GM12878 (cell line): Measurements from ENCODE around the gene USP14. TPM values are rescaled to one million over a fixed set of nuclear protein-coding genes. Genes with fewer than 3 reads are reported as not detected.

Experiments used
- ATAC-seq: fragments of 200-7000 bp; cut with Tn5 transposase; 3 replicates; pipeline ENCODE4 v1.9.1; 2020; ENCODE audit warnings: mild to moderate bottlenecking, moderate library complexity
- BruUV-seq: library from RNA; stranded (reverse); fragments of 400-500 nt; replicated peaks from 2 replicates; lab custom pipeline; 2021; lab: Mats Ljungman, UMichigan
- CTCF ChIA-PET: fragments of 300-600 bp; sonication (Branson Sonifier 250); formaldehyde crosslinking; extraction: SDS; loops from one replicate; lab custom pipeline; 2021; ENCODE audit warnings: inconsistent platforms; lab: Yijun Ruan, JAX
- POLR2A ChIA-PET: fragments of 350-600 bp; formaldehyde crosslinking; extraction: SDS; loops from one replicate; lab custom pipeline; 2021; ENCODE audit warnings: inconsistent platforms; lab: Charles Lee
- RAD21 ChIA-PET: fragments of 300-600 bp; sonication (Branson Sonifier 250); formaldehyde crosslinking; loops from one replicate; lab custom pipeline; 2023; ENCODE audit warnings: antibody characterized with exemption; ENCODE audit not compliant: unreplicated experiment; lab: Charles Lee
- SMC1A ChIA-PET: fragments of 300-600 bp; sonication (Branson Sonifier 250); formaldehyde crosslinking; loops from one replicate; lab custom pipeline; 2023; ENCODE audit not compliant: unreplicated experiment, uncharacterized antibody; lab: Charles Lee
- DNase-seq: peaks from one replicate; pipeline ENCODE4 v3.0.0-alpha.2; 2011; ENCODE audit warnings: low read depth, low spot score
- FAIRE-seq: peaks from 3 replicates; lab custom pipeline; 2011; peaks lifted over from hg19 to GRCh38; lab: Jason Lieb, UNC
- H2AFZ ChIP-seq: 2 replicates; pipeline ENCODE4 v1.6.0; 2011; ENCODE audit warnings: low read depth, low read length, control low read depth; ENCODE audit not compliant: control insufficient read depth
- H3K27ac ChIP-seq: 2 replicates; pipeline ENCODE4 v1.5.1; 2011; ENCODE audit warnings: control low read depth; ENCODE audit not compliant: control insufficient read depth, insufficient read depth
- H3K27me3 ChIP-seq, 2 experiments: replicated peaks in 1 of 2; 2 replicates each; pipeline versions ENCODE4 v1.6.0 to v1.6.1; 2011; ENCODE audit warnings: low read length in 1 of 2; ENCODE audit not compliant: control insufficient read depth in 2 of 2, insufficient read depth in 2 of 2
- H3K36me3 ChIP-seq, 2 experiments: 2 replicates each; pipeline ENCODE4 v1.5.1; 2011; ENCODE audit warnings: low read length in 1 of 2; ENCODE audit not compliant: control insufficient read depth in 2 of 2, insufficient read depth in 2 of 2
- H3K4me1 ChIP-seq: 2 replicates; pipeline ENCODE4 v1.6.1; 2011; ENCODE audit warnings: mild to moderate bottlenecking, low read length, moderate library complexity, mixed read lengths; ENCODE audit not compliant: control insufficient read depth, insufficient read depth
- H3K4me2 ChIP-seq: 2 replicates; pipeline ENCODE4 v1.6.0; 2011; ENCODE audit warnings: control low read depth; ENCODE audit not compliant: control insufficient read depth, insufficient read depth
- H3K4me3 ChIP-seq: fragments of 200-600 bp; sonication (generic); 2 replicates; pipeline ENCODE4 v1.5.1; 2016
- H3K79me2 ChIP-seq: 2 replicates; pipeline ENCODE4 v1.6.0; 2011; ENCODE audit warnings: low read length; ENCODE audit not compliant: control insufficient read depth, insufficient read depth
- H3K9ac ChIP-seq: 2 replicates; pipeline ENCODE4 v1.8.0; 2011; ENCODE audit warnings: low read length, control low read depth, mixed read lengths; ENCODE audit not compliant: control insufficient read depth, insufficient read depth
- H3K9me3 ChIP-seq: replicated peaks from 3 replicates; pipeline ENCODE4 v1.5.1; 2011; ENCODE audit warnings: mild to moderate bottlenecking, low read length; ENCODE audit not compliant: control insufficient read depth, insufficient read depth
- H4K20me1 ChIP-seq: 2 replicates; pipeline ENCODE4 v1.6.0; 2011; ENCODE audit not compliant: control insufficient read depth, insufficient read depth
- BACH1 ChIP-seq: fragments of 450-650 bp; IDR thresholded peaks from 2 replicates; pipeline ENCODE4 v1.6.1; 2017; ENCODE audit warnings: mild to moderate bottlenecking, borderline replicate concordance
- BHLHE40 ChIP-seq, 2 experiments: fragments of 450-650 bp in 1 of 2; IDR thresholded peaks; 2 replicates each; pipeline ENCODE4 v1.6.1; 2011 to 2017; ENCODE audit warnings: low read depth in 2 of 2, borderline replicate concordance in 1 of 2, improper control_type of control experiment in 1 of 2, low read length in 1 of 2, mild to moderate bottlenecking in 1 of 2
- CBFB ChIP-seq: IDR thresholded peaks from 2 replicates; pipeline ENCODE4 v1.6.1; 2016; ENCODE audit warnings: antibody characterized with exemption, low read depth
- ESRRA ChIP-seq: IDR thresholded peaks from 2 replicates; pipeline ENCODE4 v1.6.1; 2012; ENCODE audit warnings: mild to moderate bottlenecking, low read length, improper control_type of control experiment
- JUND ChIP-seq: IDR thresholded peaks from 2 replicates; pipeline ENCODE4 v1.6.1; 2012; ENCODE audit warnings: low read depth, mild to moderate bottlenecking, low read length, improper control_type of control experiment, moderate library complexity
- MTA3 ChIP-seq: IDR thresholded peaks from 2 replicates; pipeline ENCODE4 v1.6.1; 2012; ENCODE audit warnings: low read length, inconsistent platforms, borderline replicate concordance
- NFYA ChIP-seq: IDR thresholded peaks from 2 replicates; pipeline ENCODE4 v1.6.1; 2011; ENCODE audit warnings: low read depth, mild to moderate bottlenecking, low read length, improper control_type of control experiment, borderline replicate concordance
- POLR2A ChIP-seq: IDR thresholded peaks from 2 replicates; pipeline ENCODE4 v1.6.1; 2011; ENCODE audit warnings: low read depth, mild to moderate bottlenecking, low read length
- POU2F2 ChIP-seq: IDR thresholded peaks from 3 replicates; pipeline ENCODE4 v1.6.1; 2011; ENCODE audit warnings: low read depth, mild to moderate bottlenecking, low read length, borderline replicate concordance
- SREBF1 ChIP-seq: IDR thresholded peaks from 2 replicates; pipeline ENCODE4 v1.6.1; 2012; ENCODE audit warnings: mild to moderate bottlenecking, low read length
- ZNF622 ChIP-seq: fragments of 450-650 bp; IDR thresholded peaks from 2 replicates; pipeline ENCODE4 v1.6.1; 2017; ENCODE audit warnings: mild to moderate bottlenecking, inconsistent platforms
- WGBS: methylation state at CpG from one replicate; pipeline ENCODE4 v1.1.6; 2016; ENCODE audit warnings: low lambda C conversion rate; ENCODE audit not compliant: insufficient replicate concordance, insufficient coverage; ENCODE audit errors: missing lambda C conversion rate; 5-methylcytosine and 5-hydroxymethylcytosine counted together
- in situ Hi-C: fragments of 300-500 bp; cut with MboI; formaldehyde crosslinking; loops from 9 replicates; pipeline ENCODE4 v1.14.3; 2018; ENCODE audit warnings: mixed read lengths
- intact Hi-C: fragments of 100-400 bp; cut with micrococcal nuclease; formaldehyde crosslinking; loops from one replicate; pipeline ENCODE4 v1.14.2; 2022; ENCODE audit not compliant: unreplicated experiment
- polyA plus RNA-seq, 11 experiments: library from polyadenylated mRNA; depleted of rRNA in 4 of 11; unstranded in 6 of 11; stranded (reverse) in 5 of 11; fragments of >200 nt; fragmentation: Nextera tagmentation in 4 of 11; fragmentation: Illumina TruSeq in 1 of 11; extraction: Ambion mirVana in 4 of 11; extraction: Trizol in 1 of 11; gene quantifications; 1 replicate in 1 of 11; 2 replicates in 10 of 11; pipeline versions ENCODE4 v1.2.1 to v1.2.3, GENCODE V29; 2011 to 2016; ENCODE audit warnings: inconsistent platforms in 2 of 11, missing spikeins in 2 of 11, low read depth in 1 of 11
- total RNA-seq, 4 experiments: library from RNA; depleted of rRNA in 3 of 4; stranded (reverse); fragments of >200 nt in 3 of 4; fragmentation: Illumina TruSeq in 1 of 4; extraction: Trizol in 1 of 4; gene quantifications; 2 replicates each; pipeline versions ENCODE4 v1.2.1 to v1.2.3, GENCODE V29; 2013 to 2021
- TF ChIP-seq, protein P1 (sequence below): fragments of 150-350 bp; IDR thresholded peaks from 2 replicates; pipeline ENCODE4 v1.6.1; 2014; ENCODE audit warnings: mild to moderate bottlenecking, low read depth, low read length
- TF ChIP-seq, protein P2 (sequence below): IDR thresholded peaks from 2 replicates; pipeline ENCODE4 v1.6.1; 2011; ENCODE audit warnings: borderline replicate concordance, low read depth, mild to moderate bottlenecking, moderate library complexity, mixed read lengths, low read length; ENCODE audit not compliant: insufficient read depth; ENCODE audit errors: extremely low read length

USP14 gene
- total and polyA plus RNA-seq, 10 of the 15 experiments (the other 5 are each of a cell fraction or from before 2014, with no cell fraction given): 14.3 to 127 (median 29.6) TPM

DNA sequence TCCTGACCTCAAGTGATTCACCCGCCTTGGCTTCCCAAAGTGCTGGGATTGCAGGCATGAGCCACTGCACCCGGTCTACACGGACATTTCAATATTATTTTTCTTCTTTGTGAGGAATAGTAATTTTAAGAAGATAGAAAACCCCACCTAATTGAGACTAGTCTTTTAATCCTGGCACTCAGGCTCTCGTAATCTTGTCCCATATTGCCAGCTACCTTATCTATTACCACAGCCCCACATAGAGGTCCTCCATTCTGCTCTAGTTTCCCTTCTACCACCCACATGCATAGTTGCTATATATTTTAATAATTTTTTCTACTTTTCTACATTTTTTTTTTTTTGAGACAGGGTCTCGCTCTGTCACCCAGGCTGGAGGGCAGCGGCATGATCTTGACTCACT lies 9.5 kb upstream of the USP14 start:
- no peaks in the 10 kb centered on the region for H3K36me3 ChIP-seq
- ChIA-PET POLR2A (no interaction called here), SMC1A (no interaction called here), CTCF (no interaction called here), RAD21 (no interaction called here)
- H3K9me3 ChIP-seq: no peaks in the 10 kb centered on the region
- TF ChIP-seq CBFB (no peak), BHLHE40 (IDR thresholded peaks at IDR 0.05; ENCODE audit: borderline replicate concordance in 1 of 2, low read depth in 2 of 2, low read length in 1 of 2) (no peak), JUND (no peak), ZNF622 (no peak), POU2F2 (no peak)
- no peaks in the 10 kb centered on the region for H3K27me3 ChIP-seq
- BruUV-seq: no TSS peak
- H3K27ac ChIP-seq: no peak overlapping the region
- in situ Hi-C loops: no loop called here
- no peak overlapping the region for H3K4me3 ChIP-seq
- no peak for ATAC-seq
- no peak overlapping the region for H2AFZ ChIP-seq
- no peak overlapping the region for H3K4me2 ChIP-seq
- H3K9ac ChIP-seq: no peak overlapping the region
- H3K79me2 ChIP-seq: no peaks in the 10 kb centered on the region
- no peaks in the 10 kb centered on the region for H3K4me1 ChIP-seq
- H4K20me1 ChIP-seq: no peaks in the 10 kb centered on the region
- DNase-seq: no peak
- intact Hi-C loops: no loop called here
- 43% methylated on average over 6 of the region's 6 CpGs for WGBS
- no peak for FAIRE-seq

- TF ChIP-seq MTA3 (no peak), BACH1 (no peak), NFYA (no peak), POLR2A (no peak), SREBF1 (no peak), ESRRA (no peak)
- TF ChIP-seq, protein P1, sequence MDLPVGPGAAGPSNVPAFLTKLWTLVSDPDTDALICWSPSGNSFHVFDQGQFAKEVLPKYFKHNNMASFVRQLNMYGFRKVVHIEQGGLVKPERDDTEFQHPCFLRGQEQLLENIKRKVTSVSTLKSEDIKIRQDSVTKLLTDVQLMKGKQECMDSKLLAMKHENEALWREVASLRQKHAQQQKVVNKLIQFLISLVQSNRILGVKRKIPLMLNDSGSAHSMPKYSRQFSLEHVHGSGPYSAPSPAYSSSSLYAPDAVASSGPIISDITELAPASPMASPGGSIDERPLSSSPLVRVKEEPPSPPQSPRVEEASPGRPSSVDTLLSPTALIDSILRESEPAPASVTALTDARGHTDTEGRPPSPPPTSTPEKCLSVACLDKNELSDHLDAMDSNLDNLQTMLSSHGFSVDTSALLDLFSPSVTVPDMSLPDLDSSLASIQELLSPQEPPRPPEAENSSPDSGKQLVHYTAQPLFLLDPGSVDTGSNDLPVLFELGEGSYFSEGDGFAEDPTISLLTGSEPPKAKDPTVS: no peak
- TF ChIP-seq, protein P2, sequence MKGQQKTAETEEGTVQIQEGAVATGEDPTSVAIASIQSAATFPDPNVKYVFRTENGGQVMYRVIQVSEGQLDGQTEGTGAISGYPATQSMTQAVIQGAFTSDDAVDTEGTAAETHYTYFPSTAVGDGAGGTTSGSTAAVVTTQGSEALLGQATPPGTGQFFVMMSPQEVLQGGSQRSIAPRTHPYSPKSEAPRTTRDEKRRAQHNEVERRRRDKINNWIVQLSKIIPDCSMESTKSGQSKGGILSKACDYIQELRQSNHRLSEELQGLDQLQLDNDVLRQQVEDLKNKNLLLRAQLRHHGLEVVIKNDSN: no peak
- ATAC-seq (no peak), FAIRE-seq (no peak), DNase-seq (no peak)
- ChIA-PET SMC1A (no interaction called here), RAD21 (no interaction called here), POLR2A (no interaction called here), CTCF (no interaction called here)
- Histone ChIP-seq H3K79me2 (peaks cover 8% of the 10 kb centered on the region), H3K9me3 (no peaks in the 10 kb centered on the region), H3K27ac (no peak overlapping the region), H3K4me2 (no peak overlapping the region), H3K36me3 (no peaks in the 10 kb centered on the region), H3K4me1 (no peaks in the 10 kb centered on the region), H4K20me1 (no peaks in the 10 kb centered on the region), H2AFZ (no peak overlapping the region), H3K27me3 (no peaks in the 10 kb centered on the region), H3K9ac (no peak overlapping the region), H3K4me3 (no peak overlapping the region)
- in situ Hi-C loops: no loop called here
- intact Hi-C loops: no loop called here
- WGBS: 89% methylated on average over 7 of the region's 7 CpGs
- no TSS peak for BruUV-seq
Observed at GRCh38 chr18:154151-154550, 4.2 kb upstream of the USP14 start.
